GM19324 (cell line): ENCODE data around the gene GAL3ST1.
"Not testable (repeated sequence)": the region's sequence is repeated elsewhere in the genome, so short reads cannot be mapped to it uniquely, and the experiment has no call there.

ENCODE experiments used
- ATAC-seq: cut with Tn5 transposase; IDR thresholded peaks from one replicate; pipeline ENCODE4 v1.9.1; 2021; ENCODE audit warnings: mild to moderate bottlenecking, moderate library complexity; ENCODE audit not compliant: unreplicated experiment, low FRiP score

The GAL3ST1 gene

GRCh38 chr22:30598986-30599385 is 24.5 kb upstream of the GAL3ST1 start:
- ATAC-seq: no peak

- ATAC-seq: no peak
These were observed 22.4 kb upstream of the GAL3ST1 start for GRCh38 chr22:30596886-30597285.

- ATAC-seq: no peak
These were observed 21.7 kb upstream of the GAL3ST1 start for GRCh38 chr22:30596199-30596598.

- ATAC-seq: not testable (repeated sequence)
These were observed 17.9 kb upstream of the GAL3ST1 start for GRCh38 chr22:30592360-30592713.

DNA sequence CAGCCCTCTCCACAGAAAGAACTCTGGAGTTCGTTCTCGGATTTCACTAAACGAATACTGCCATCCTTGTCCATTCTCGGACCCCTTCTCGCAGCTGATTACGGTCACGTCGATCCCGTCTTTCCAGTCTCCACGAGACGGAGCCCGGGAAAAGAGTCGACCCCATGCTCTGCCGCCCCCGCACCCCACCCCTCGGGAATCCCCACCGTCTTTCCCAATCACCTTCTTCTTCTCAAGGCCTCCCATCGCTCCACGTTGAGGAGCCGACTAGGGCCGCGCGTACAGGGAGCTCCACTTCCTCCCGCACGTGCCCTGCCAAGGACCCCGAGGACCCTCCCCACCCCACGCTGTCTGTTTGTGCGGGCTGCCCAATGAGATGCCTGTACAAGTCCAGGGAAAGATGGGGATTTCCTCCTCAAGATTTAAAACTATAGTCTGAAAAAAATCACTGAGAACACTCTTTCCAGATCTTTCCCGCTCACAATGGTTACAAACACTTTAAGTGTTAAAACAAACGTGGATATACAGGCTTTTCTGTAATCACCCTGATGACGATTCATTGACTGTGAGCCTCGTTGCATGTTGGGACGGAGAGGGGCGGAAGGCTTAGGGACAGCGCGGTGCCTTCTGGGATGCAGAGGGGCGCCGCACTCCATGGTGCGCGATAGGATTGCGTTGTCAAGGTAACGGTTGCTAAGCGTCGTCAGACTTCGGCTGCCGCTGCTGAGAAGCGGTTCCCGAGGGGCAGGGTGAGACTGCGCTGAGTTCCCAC is 17.3 kb upstream of the GAL3ST1 start, which contains the start of gene PES1:
Gene PES1, minus strand, starts transcription at position 323 of the 772 bp plus-strand sequence. Its CDS starts 77 bp downstream, at position 246.
- peak; percentile 96 for ATAC-seq

DNA sequence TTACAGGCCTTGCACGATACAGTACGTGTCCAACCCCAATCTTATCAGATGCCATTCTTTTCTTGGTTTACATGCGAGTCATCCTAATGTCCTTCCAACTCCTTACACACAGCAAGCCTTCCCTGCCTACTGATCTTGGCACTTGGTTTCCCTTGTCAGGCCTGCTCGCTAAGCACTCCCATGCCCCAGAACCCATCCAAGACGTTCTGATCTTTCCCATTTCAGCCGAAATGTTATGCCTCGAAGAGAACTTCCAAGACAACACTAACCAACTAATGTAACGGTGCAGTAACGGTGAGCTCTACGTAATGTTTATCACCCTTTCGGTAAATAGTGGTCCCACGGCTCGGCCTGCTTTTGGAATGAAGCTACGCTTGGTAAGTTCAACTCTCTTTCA is 16.7 kb upstream of the GAL3ST1 start:
- no peak for ATAC-seq

- no peak for ATAC-seq
These were observed 11.9 kb upstream of the GAL3ST1 start for GRCh38 chr22:30586414-30586813.

- no peak for ATAC-seq
These were observed 10.0 kb upstream of the GAL3ST1 start for GRCh38 chr22:30584441-30584840.

GRCh38 chr22:30582788-30583545 is 8.5 kb upstream of the GAL3ST1 start:
- ATAC-seq: no peak

GRCh38 chr22:30582051-30582450 is 7.6 kb upstream of the GAL3ST1 start:
- no peak for ATAC-seq

DNA sequence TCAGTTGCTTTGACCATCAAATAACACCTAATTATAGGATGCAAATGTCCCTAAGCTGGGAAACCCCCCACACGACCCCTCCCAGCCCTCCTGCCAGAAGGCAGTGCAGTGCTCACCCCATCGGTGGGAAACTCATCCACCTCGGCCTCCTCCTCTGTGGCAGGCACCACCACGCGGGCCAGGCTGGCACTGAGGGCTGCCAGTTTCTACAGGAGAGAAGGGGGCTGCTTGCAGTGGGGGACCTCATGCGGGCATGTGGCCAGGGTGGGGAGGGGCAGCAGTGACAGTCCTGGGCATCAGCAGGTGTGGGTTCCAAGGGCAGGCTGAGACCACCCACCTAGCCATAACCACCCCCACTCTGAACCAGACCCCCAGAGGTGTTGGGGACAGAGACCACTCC is 6.4 kb upstream of the GAL3ST1 start:
- no peak for ATAC-seq

DNA sequence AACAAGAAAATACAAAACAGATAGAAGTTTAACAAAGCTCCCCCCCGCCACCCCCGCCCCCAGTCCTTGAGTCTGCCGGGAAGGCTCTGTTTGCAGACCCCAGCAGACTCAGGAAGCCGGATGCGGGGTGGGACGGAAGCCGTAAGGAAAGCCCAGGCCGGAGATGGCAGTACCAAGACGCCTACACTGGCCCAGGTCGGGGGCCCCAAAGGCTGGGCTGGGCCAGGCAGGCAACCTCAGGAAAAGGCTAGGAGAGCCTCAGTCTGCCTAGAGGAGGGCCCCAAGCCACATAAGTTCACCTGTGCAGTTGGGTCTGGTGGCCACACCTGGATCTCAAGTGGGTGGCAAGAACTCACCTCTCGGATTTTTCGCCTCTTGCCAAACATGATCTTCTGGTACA is 4.0 kb upstream of the GAL3ST1 start:
- no peak for ATAC-seq

GRCh38 chr22:30575859-30576258 is 1.4 kb upstream of the GAL3ST1 start:
- ATAC-seq: no peak

DNA sequence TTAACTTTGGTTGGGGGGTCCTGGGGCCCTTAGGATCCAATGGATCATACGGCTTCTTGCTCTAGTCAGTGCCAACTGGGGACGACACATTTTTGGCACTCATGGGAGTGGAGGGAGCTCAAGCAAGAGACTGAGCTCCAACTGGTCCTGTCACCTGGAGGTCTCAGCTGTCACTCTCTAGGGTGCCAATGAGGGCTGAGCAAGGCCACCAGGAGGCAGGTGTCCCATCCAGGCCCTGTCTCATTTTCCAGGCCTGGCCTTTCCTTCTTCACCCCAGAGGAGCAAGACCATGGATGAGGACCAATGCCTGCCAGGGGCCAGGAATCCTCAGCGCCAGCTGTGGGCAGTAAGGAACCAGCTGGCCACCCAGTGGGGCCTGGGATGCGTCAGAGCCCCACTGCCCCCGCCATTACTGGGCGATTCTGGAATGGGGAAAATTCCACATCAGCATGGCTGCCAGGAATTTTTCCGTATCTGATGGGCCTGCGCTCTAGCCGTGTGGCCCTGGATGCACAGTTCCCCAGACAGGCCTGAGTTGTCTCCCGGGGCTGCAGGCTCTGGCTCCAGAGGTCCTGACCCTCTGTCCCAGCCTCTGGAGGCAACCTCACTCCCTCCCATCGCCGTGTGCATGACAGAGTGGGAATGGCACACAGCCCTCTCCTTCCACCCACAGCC is 669 bp upstream of the GAL3ST1 start:
- ATAC-seq: no peak

DNA sequence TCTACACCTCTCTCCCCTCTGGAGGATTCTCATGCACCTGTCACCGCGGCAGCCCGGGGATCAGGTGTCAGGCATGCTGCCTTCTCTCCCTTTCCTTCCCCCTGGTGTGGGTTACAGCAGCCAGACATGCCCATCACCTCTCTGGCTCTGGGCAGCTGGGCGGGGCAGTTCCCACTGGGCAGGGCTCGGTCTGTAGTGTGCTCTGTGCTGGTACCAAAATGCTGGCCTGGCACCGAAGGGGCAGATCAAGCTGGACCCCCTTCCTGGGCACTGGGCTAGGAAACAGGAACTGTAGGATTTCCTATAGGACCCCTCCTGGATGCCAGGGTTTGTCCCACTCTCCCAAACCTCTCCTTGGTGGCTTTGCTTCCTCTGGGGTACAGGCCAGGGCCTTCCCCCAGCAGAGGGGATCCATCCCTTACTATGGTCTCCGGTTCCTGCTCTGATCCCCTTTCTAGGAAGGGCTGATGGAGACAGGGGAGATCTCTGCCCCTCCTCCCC is 821 bp downstream of the GAL3ST1 start:
- no peak for ATAC-seq

GRCh38 chr22:30572840-30573593 is 1.4 kb downstream of the GAL3ST1 start:
- no peak for ATAC-seq

DNA sequence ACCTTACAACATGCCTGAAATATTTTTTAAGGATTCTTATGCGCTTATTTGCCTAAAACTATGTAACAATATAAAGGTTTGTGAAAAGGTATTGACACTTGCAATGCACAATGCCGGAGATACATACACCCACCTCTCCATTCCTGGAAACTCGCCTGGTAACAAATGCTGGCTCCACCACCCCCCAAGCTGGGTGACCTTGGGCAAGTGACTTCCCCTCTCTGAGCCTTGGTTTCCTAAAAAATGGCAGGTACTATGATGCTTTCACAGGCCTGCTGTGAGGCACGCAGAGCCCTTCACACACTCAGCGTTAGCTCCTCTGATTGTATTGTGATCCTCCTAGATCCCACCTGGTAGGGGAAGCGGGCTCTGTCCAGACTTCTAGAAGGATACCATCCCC is 2.3 kb downstream of the GAL3ST1 start:
- no peak for ATAC-seq

DNA sequence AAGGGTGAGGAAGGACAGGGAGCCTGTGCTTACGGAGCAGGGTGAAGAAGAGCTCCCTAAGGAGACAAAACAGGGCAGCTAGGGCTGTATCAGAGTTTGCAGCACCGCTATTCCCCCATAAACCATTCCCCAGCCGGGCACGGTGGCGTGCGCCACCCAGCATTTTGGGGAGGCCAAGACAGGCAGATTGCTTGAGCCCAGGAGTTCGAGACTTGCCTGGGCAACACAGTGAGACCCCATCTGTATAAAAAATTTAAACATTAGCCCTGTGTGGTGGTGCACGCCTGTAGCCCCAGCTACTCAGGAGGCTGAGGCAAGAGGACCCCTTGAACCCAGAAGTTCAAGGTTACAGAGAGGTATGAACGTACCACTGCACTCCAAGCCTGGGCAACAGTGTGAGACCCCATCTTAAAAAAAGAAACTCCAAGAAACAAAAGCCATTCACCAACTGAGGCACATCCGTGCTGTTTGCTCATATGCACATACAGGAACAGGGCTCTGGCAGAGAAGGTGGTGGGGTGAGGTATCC is 4.7 kb downstream of the GAL3ST1 start:
- no peak for ATAC-seq

DNA sequence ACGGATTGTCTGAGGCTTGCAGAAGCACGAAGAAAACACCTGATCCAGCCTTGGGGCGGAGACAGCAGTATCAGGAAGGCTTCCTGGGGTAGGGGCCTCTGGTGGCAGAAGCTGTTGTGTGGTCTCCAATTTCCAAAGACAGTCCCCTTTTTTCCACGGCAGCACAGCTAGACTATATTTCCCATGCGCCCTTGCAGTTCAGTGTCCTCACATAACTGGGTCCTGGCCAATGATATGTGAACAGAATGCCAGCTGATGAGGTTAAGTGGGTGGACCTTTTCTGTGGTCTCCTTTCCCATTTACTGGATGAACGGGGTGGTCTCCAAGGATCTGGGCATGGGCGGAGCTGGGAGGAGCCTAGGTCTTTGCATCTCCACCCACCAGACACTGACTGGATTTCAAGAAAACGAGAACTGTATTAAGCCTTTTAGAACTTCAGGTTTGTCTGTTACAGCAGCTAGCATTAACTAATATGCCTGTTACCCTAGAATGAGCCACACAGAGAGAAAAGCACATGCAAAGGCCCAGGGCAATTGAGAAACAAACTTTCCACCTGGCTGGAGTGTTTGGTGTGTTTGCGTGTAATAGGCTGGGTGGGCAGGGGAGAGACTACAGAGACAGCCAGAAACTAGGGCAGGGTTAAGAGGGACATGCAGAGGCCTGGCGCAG is 6.2 kb downstream of the GAL3ST1 start:
- ATAC-seq: no peak

DNA sequence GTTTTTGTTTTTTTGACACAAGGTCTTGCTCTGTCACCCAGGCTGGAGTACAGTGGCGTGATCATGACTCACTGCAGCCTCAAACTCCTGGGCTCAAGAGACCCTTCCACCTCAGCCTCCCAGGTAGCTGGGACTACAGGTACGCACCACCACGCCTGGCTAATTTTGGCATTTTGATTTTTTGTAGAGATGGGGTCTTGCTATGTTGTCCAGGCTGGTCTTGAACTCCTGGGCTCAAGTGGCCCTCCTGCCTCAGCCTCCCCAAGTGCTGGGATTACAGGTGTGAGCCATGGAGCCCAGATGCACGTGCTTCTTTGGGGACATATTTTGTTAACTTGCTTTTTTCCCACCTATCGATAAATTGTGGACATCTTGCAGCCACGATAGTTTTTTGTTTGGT is 7.2 kb downstream of the GAL3ST1 start:
- ATAC-seq: not testable (repeated sequence)
